HepG2 (cell line): ENCODE results near the gene DDRGK1. TPM values are rescaled to one million over a fixed set of nuclear protein-coding genes. Genes with fewer than 3 reads are reported as not detected.
A peak's percentile ranks its signal among the peaks of the same experiment; 100 is the strongest.

ENCODE experiments used
- EHMT2 ChIP-seq: fragments of 200-600 bp; sonication (generic); IDR thresholded peaks from 2 replicates; pipeline ENCODE4 v1.7.0; 2017; ENCODE audit warnings: antibody characterized with exemption, low read depth, low read length, borderline replicate concordance
- FOXO1 ChIP-seq: sonication (generic); formaldehyde crosslinking; IDR thresholded peaks from 2 replicates; pipeline ENCODE4 v1.4.0; 2020; ENCODE audit warnings: missing genetic modification reagents
- GPBP1L1 ChIP-seq: sonication (generic); formaldehyde crosslinking; IDR thresholded peaks from 2 replicates; pipeline ENCODE4 v1.5.0; 2020; ENCODE audit warnings: mild to moderate bottlenecking, missing genetic modification reagents
- HES4 ChIP-seq: sonication (generic); formaldehyde crosslinking; IDR thresholded peaks from 2 replicates; pipeline ENCODE4 v1.9.0; 2021; ENCODE audit warnings: mild to moderate bottlenecking, missing genetic modification reagents, borderline replicate concordance
- JDP2 ChIP-seq: sonication (generic); formaldehyde crosslinking; IDR thresholded peaks from 2 replicates; pipeline ENCODE4 v1.8.1; 2022; ENCODE audit warnings: missing genetic modification reagents, borderline replicate concordance
- KAT8 ChIP-seq: IDR thresholded peaks from 2 replicates; pipeline ENCODE4 v1.6.1; 2016; ENCODE audit warnings: missing genetic modification reagents, missing compliant biosample characterization
- MLLT10 ChIP-seq: sonication (generic); formaldehyde crosslinking; IDR thresholded peaks from 2 replicates; pipeline ENCODE4 v1.4.0; 2020; ENCODE audit warnings: missing genetic modification reagents
- MTA1 ChIP-seq: sonication (generic); formaldehyde crosslinking; IDR thresholded peaks from 2 replicates; pipeline ENCODE4 v1.4.0; 2020; ENCODE audit warnings: missing genetic modification reagents, mild to moderate bottlenecking, borderline replicate concordance
- NFKB2 ChIP-seq: sonication (generic); formaldehyde crosslinking; IDR thresholded peaks from 2 replicates; pipeline ENCODE4 v1.4.0; 2020; ENCODE audit warnings: missing genetic modification reagents, borderline replicate concordance
- RELA ChIP-seq: sonication (generic); formaldehyde crosslinking; IDR thresholded peaks from 2 replicates; pipeline ENCODE4 v1.4.0; 2020; ENCODE audit warnings: missing genetic modification reagents
- RNF219 ChIP-seq: sonication (generic); formaldehyde crosslinking; IDR thresholded peaks from 2 replicates; pipeline ENCODE4 v1.5.0; 2020; ENCODE audit warnings: mild to moderate bottlenecking, missing genetic modification reagents
- SNAPC5 ChIP-seq: sonication (generic); formaldehyde crosslinking; IDR thresholded peaks from 2 replicates; pipeline ENCODE4 v1.8.1; 2023; ENCODE audit warnings: mild to moderate bottlenecking, missing genetic modification reagents, borderline replicate concordance
- TCF7 ChIP-seq: sonication (generic); IDR thresholded peaks from 2 replicates; pipeline ENCODE4 v1.6.1; 2016; ENCODE audit warnings: antibody characterized with exemption, low read depth
- TP53 ChIP-seq: sonication (generic); formaldehyde crosslinking; conservative IDR thresholded peaks from 2 replicates; pipeline ENCODE4 v1.4.0; 2020; ENCODE audit warnings: missing genetic modification reagents
- TSC22D2 ChIP-seq: sonication (generic); formaldehyde crosslinking; IDR thresholded peaks from 2 replicates; pipeline ENCODE4 v1.5.1; 2020; ENCODE audit warnings: missing genetic modification reagents, mild to moderate bottlenecking, borderline replicate concordance
- ZBTB1 ChIP-seq: sonication (generic); formaldehyde crosslinking; IDR thresholded peaks from 2 replicates; pipeline ENCODE4 v1.4.0; 2020; ENCODE audit warnings: missing genetic modification reagents, borderline replicate concordance
- ZBTB42 ChIP-seq: sonication (generic); formaldehyde crosslinking; IDR thresholded peaks from 2 replicates; pipeline ENCODE4 v1.5.0; 2020; ENCODE audit warnings: mild to moderate bottlenecking, missing genetic modification reagents
- ZNF143 ChIP-seq: sonication (generic); formaldehyde crosslinking; IDR thresholded peaks from 2 replicates; pipeline ENCODE4 v1.4.0; 2020; ENCODE audit warnings: missing genetic modification reagents
- ZNF350 ChIP-seq: sonication (generic); formaldehyde crosslinking; IDR thresholded peaks from 2 replicates; pipeline ENCODE4 v1.4.0; 2020; ENCODE audit warnings: mild to moderate bottlenecking, low read depth, missing genetic modification reagents, borderline replicate concordance
- ZNF501 ChIP-seq: sonication (generic); formaldehyde crosslinking; IDR thresholded peaks from 2 replicates; pipeline ENCODE4 v1.5.1; 2020; ENCODE audit warnings: mild to moderate bottlenecking, moderate library complexity, missing genetic modification reagents
- ZNF543 ChIP-seq: sonication (generic); formaldehyde crosslinking; IDR thresholded peaks from 2 replicates; pipeline ENCODE4 v1.4.0; 2020; ENCODE audit warnings: mild to moderate bottlenecking, missing genetic modification reagents
- ZNF678 ChIP-seq: sonication (generic); formaldehyde crosslinking; IDR thresholded peaks from 2 replicates; pipeline ENCODE4 v1.4.0; 2020; ENCODE audit warnings: mild to moderate bottlenecking, missing genetic modification reagents
- ZNF737 ChIP-seq: sonication (generic); formaldehyde crosslinking; IDR thresholded peaks from 2 replicates; pipeline ENCODE4 v1.5.0; 2020; ENCODE audit warnings: missing genetic modification reagents, mild to moderate bottlenecking, borderline replicate concordance
- ZNF773 ChIP-seq: sonication (generic); formaldehyde crosslinking; IDR thresholded peaks from 2 replicates; pipeline ENCODE4 v1.4.0; 2020; ENCODE audit warnings: missing genetic modification reagents, borderline replicate concordance
- polyA plus RNA-seq, 8 experiments: library from polyadenylated mRNA; depleted of rRNA in 3 of 8; stranded (reverse) in 7 of 8; unstranded in 1 of 8; fragments of >200 nt; fragmentation: Illumina TruSeq in 4 of 8; extraction: Trizol in 4 of 8; gene quantifications; 2 replicates each; pipeline versions ENCODE4 v1.2.1 to v1.2.3, GENCODE V29; 2011 to 2016; ENCODE audit warnings: low read depth in 4 of 8, missing spikeins in 1 of 8, mixed read lengths in 1 of 8; ENCODE audit not compliant: insufficient read depth in 1 of 8
- total RNA-seq, 5 experiments: library from RNA; depleted of rRNA; stranded (reverse); fragments of >200 nt; fragmentation: Illumina TruSeq; extraction: Trizol; gene quantifications; 2 replicates each; pipeline ENCODE4 v1.2.3, GENCODE V29; 2016; ENCODE audit warnings: low read depth in 1 of 5
- TF ChIP-seq, protein P1 (sequence below): sonication (generic); formaldehyde crosslinking; conservative IDR thresholded peaks from 2 replicates; pipeline ENCODE4 v1.4.0; 2020; ENCODE audit warnings: missing genetic modification reagents

The DDRGK1 gene
- total and polyA plus RNA-seq, 2 of the 13 experiments (the other 11 are each of a cell fraction or from before 2014, with no cell fraction given): 96.7 to 149 TPM

GRCh38 chr20:3173610-3174441 is 30.7 kb downstream of the DDRGK1 start (continued):
- TF ChIP-seq RNF219: peak; percentile 62; the same call in 1 of the 2 replicates
- TF ChIP-seq EHMT2: no peak
- peak; percentile 99 for TF ChIP-seq ZNF350 (CRISPR knock-in tag)
- TF ChIP-seq HES4 (CRISPR knock-in tag): peak; percentile 90
- TF ChIP-seq JDP2 (CRISPR knock-in tag): peak; percentile 23; the same call in 1 of the 2 replicates
- TF ChIP-seq ZBTB42 (CRISPR knock-in tag): peak; percentile 87; the same call in 1 of the 2 replicates
- TF ChIP-seq, protein P1, sequence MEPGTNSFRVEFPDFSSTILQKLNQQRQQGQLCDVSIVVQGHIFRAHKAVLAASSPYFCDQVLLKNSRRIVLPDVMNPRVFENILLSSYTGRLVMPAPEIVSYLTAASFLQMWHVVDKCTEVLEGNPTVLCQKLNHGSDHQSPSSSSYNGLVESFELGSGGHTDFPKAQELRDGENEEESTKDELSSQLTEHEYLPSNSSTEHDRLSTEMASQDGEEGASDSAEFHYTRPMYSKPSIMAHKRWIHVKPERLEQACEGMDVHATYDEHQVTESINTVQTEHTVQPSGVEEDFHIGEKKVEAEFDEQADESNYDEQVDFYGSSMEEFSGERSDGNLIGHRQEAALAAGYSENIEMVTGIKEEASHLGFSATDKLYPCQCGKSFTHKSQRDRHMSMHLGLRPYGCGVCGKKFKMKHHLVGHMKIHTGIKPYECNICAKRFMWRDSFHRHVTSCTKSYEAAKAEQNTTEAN: no peak; the same call in none of the 2 replicates
- peak; percentile 37; the same call in 1 of the 2 replicates for TF ChIP-seq ZNF143 (CRISPR knock-in tag)
- no peak; the same call in none of the 2 replicates for TF ChIP-seq FOXO1
- TF ChIP-seq RELA (CRISPR knock-in tag): no peak; the same call in 1 of the 2 replicates
- TF ChIP-seq GPBP1L1 (CRISPR knock-in tag): no peak
- TF ChIP-seq MLLT10 (CRISPR knock-in tag): no peak
- TF ChIP-seq SNAPC5 (CRISPR knock-in tag): peak; percentile 53; the same call in 1 of the 2 replicates
- peak; percentile 59; the same call in 1 of the 2 replicates for TF ChIP-seq TSC22D2 (CRISPR knock-in tag)
- TF ChIP-seq ZNF543 (CRISPR knock-in tag): peak; percentile 90
- TF ChIP-seq KAT8 (CRISPR knock-in tag): peak; percentile 74
- peak; percentile 98; the same call in 1 of the 2 replicates for TF ChIP-seq NFKB2 (CRISPR knock-in tag)
- TF ChIP-seq TCF7: no peak
- TF ChIP-seq ZNF501 (CRISPR knock-in tag): peak; percentile 97
- no peak; the same call in 1 of the 2 replicates for TF ChIP-seq TP53 (CRISPR knock-in tag)
- 0 out of 2 replicates have a peak, but pooled peaks have one; percentile 11 for TF ChIP-seq ZNF773 (CRISPR knock-in tag)
- TF ChIP-seq ZNF737 (CRISPR knock-in tag): peak; percentile 98
- TF ChIP-seq MTA1 (CRISPR knock-in tag): peak; percentile 99
- TF ChIP-seq ZBTB1 (CRISPR knock-in tag): peak; percentile 46; the same call in 1 of the 2 replicates
- no peak; the same call in none of the 2 replicates for TF ChIP-seq ZNF678 (CRISPR knock-in tag)
